Naive thymus-derived CD4-positive, alpha-beta T cell (primary cell): ENCODE results near the gene SFRP5. TPM values are rescaled to one million over a fixed set of nuclear protein-coding genes. Genes with fewer than 3 reads are reported as not detected.
A peak's percentile ranks its signal among the peaks of the same experiment; 100 is the strongest.

Experiments used
- ATAC-seq: fragments of 150-1000 bp; cut with Tn5 transposase; 2 replicates; pipeline ENCODE4 v1.10.0; 2021; ENCODE audit warnings: mild to moderate bottlenecking, moderate library complexity
- CTCF ChIA-PET: fragments of 350-600 bp; sonication (Branson Sonifier 250); formaldehyde crosslinking; loops from one replicate; lab custom pipeline; 2021; ENCODE audit warnings: antibody characterized with exemption; lab: Charles Lee
- POLR2A ChIA-PET: fragments of 350-600 bp; sonication (Branson Sonifier 250); formaldehyde crosslinking; loops from one replicate; lab custom pipeline; 2021; ENCODE audit warnings: antibody characterized with exemption, inconsistent platforms; lab: Charles Lee
- DNase-seq, 9 donors: peaks; one replicate each; pipeline versions ENCODE4 v3.0.0 to v3.0.0-alpha.2; 2020 to 2022; ENCODE audit warnings: mixed read lengths in 1 of 9
- H3K27ac ChIP-seq: one replicate; pipeline ENCODE4 v1.7.0; 2013; ENCODE audit warnings: mild to moderate bottlenecking, low read depth, low read length, moderate library complexity
- H3K27me3 ChIP-seq, 2 donors: one replicate each; pipeline ENCODE4 v1.7.0; 2013; ENCODE audit warnings: low read length in 2 of 2, mild to moderate bottlenecking in 2 of 2, moderate library complexity in 2 of 2; ENCODE audit not compliant: control insufficient read depth in 2 of 2, insufficient read depth in 2 of 2
- H3K36me3 ChIP-seq, 3 experiments: 1 replicate in 2 of 3; 2 replicates in 1 of 3; pipeline ENCODE4 v1.7.0; 2013; ENCODE audit warnings: low read length in 3 of 3, mild to moderate bottlenecking in 3 of 3, moderate library complexity in 1 of 3; ENCODE audit not compliant: insufficient read depth in 3 of 3, control insufficient read depth in 2 of 3
- H3K4me1 ChIP-seq, 2 donors: one replicate each; pipeline ENCODE4 v1.7.0; 2013; ENCODE audit warnings: low read length in 2 of 2, mild to moderate bottlenecking in 2 of 2, moderate library complexity in 1 of 2; ENCODE audit not compliant: control insufficient read depth in 2 of 2, insufficient read depth in 2 of 2
- H3K4me3 ChIP-seq: 2 replicates; pipeline ENCODE4 v1.7.0; 2013; ENCODE audit warnings: mild to moderate bottlenecking, low read length
- H3K9me3 ChIP-seq, 3 experiments: 1 replicate in 2 of 3; 2 replicates in 1 of 3; pipeline ENCODE4 v1.7.0; 2013; ENCODE audit warnings: low read length in 3 of 3; ENCODE audit not compliant: control insufficient read depth in 2 of 3
- H3K27ac Mint-ChIP-seq, 9 donors: one replicate each; pipeline ENCODE4 v1.8.0; 2020 to 2022; ENCODE audit warnings: mixed read lengths in 9 of 9, mild to moderate bottlenecking in 8 of 9, moderate library complexity in 5 of 9, inconsistent platforms in 2 of 9
- H3K27me3 Mint-ChIP-seq, 5 donors: one replicate each; pipeline ENCODE4 v1.8.0; 2021 to 2022; ENCODE audit warnings: mixed read lengths in 5 of 5, mild to moderate bottlenecking in 1 of 5
- H3K36me3 Mint-ChIP-seq, 5 donors: one replicate each; pipeline ENCODE4 v1.8.0; 2020 to 2022; ENCODE audit warnings: mixed read lengths in 5 of 5, mild to moderate bottlenecking in 3 of 5, inconsistent platforms in 1 of 5
- H3K4me1 Mint-ChIP-seq, 7 donors: one replicate each; pipeline ENCODE4 v1.8.0; 2020 to 2022; ENCODE audit warnings: mixed read lengths in 7 of 7, mild to moderate bottlenecking in 3 of 7, inconsistent platforms in 1 of 7
- H3K4me3 Mint-ChIP-seq, 10 donors: one replicate each; pipeline ENCODE4 v1.8.0; 2020 to 2022; ENCODE audit warnings: mild to moderate bottlenecking in 10 of 10, mixed read lengths in 10 of 10, moderate library complexity in 6 of 10, inconsistent platforms in 2 of 10
- H3K9me3 Mint-ChIP-seq, 11 donors: one replicate each; pipeline ENCODE4 v1.8.0; 2020 to 2022; ENCODE audit warnings: mixed read lengths in 11 of 11, mild to moderate bottlenecking in 4 of 11, inconsistent platforms in 1 of 11, moderate library complexity in 1 of 11
- intact Hi-C, 2 donors: fragments of 100-400 bp; cut with micrococcal nuclease; formaldehyde crosslinking; loops; one replicate each; pipeline ENCODE4 v1.15.1; 2023
- polyA plus RNA-seq, 2 donors: library from polyadenylated mRNA; unstranded; fragments of 300-500 nt; fragmentation: Illumina TruSeq; gene quantifications; one replicate each; pipeline ENCODE4 v1.2.3, GENCODE V29; 2021
- total RNA-seq, 6 experiments: library from RNA in 5 of 6; stranded (reverse) in 5 of 6; gene quantifications; 1 replicate in 5 of 6; 2 replicates in 1 of 6; pipeline ENCODE4 v1.2.3 and lab custom pipeline; 2021 to 2026

The SFRP5 gene
- total and polyA plus RNA-seq, 7 experiments from 2014 or later, result 0.43 to 1.0 (median 0.46) TPM; not detected in 4

DNA sequence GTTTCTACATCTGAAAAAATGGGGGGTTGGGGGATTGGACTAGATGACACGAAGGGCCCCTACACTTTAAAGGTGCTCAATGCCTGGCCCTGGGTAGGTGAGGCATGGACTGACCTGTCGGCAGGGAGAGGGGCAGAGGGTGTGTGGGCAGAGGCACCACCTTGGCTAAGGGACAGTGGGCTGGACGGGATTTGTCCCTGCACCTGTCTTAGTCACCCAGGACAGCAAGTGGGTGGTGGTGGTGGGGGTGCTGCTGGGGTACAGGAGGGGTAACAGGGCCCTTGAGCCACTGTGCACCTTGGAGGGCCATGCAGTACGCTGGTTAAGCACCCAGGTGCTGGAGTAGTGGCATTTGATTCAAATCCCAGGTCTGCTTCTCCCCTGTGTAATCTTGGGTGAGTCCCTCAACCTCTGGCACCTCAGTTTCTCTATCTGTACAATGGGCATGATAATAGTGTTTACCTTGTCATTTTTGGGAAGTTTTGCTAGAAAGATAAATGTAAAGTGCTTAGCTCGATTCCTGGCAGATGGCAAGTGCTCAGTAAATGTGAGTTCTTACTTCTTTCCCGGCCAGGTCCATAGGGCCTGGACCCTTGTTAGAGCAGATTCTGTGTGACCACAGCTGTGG, 18.1 kb upstream of the SFRP5 start:
- peaks cover 5 to 28% (median 15%) of the 10 kb centered on the region in 7 donors for H3K4me1 Mint-ChIP-seq
- Histone ChIP-seq H3K27ac (no peak overlapping the region), H3K4me3 (no peak overlapping the region), H3K36me3 (no peaks in the 10 kb centered on the region), H3K9me3 (no peaks in the 10 kb centered on the region), H3K4me1 (peaks cover 9 to 17% of the 10 kb centered on the region in 2 donors), H3K27me3 (no peaks in the 10 kb centered on the region)
- ChIA-PET POLR2A (interaction anchor here (1.3 kb wide), 1 partner anchor 8 kb away, joined by 10 read pairs; no protein-coding TSS in a partner anchor), CTCF (interaction anchor here (0.7 to 5.8 kb wide), 6 partner anchors 9 to 82 kb away, joined by 3 to 85 read pairs (median 6); no protein-coding TSS in a partner anchor)
- H3K27ac Mint-ChIP-seq, result no peak overlapping the region
- ATAC-seq (no peak), DNase-seq (no peak)
- H3K27me3 Mint-ChIP-seq, result peaks cover 0 to 19% (median 0%) of the 10 kb centered on the region in 5 donors
- H3K4me3 Mint-ChIP-seq, result no peak overlapping the region
- H3K9me3 Mint-ChIP-seq, result no peaks in the 10 kb centered on the region
- intact Hi-C loops, result no loop called here
- no peaks in the 10 kb centered on the region for H3K36me3 Mint-ChIP-seq

DNA sequence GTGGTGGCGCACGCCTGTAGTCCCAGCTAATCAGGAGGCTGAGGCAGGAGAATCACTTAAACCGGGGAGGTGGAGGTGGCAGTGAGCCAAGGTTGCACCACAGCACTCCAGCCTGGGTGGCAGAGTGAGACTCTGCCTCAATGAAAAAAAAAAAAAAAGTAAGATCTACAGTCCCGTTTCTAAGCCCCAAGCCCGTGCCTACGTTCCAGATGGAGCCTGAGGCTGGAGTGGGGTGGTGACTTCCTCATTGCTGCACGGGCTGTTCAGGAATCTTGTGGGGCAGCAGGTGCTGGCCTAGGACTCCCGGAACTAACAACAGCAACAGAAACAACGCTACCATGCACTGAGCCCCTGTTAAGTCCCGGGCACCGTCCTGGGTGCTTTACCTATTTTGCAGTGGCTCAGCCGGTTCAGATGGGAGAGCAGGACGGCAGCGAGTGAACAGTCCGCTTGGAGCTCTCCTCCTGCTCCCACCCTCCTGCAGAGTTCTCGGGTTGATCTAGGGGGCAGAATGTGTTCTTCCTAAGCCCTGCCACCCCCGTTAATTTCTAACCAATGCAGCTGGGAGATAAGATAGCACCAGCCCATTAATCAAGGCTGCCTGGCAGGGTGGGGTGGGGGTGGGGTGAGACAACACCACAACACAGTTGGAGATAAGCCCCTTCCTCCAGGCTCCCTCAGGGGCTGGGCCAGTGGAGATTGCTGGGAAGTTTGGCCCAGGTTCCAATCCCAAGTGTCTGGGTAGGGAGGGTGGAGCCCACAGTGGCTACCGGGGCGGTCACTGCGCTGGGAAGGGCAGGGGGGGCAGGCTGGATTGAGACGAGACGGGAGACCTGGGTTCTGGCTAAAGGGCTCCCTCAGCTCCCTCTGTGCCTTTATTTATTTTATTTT, 17.0 kb upstream of the SFRP5 start:
- DNase-seq (no peak), ATAC-seq (no peak)
- no peaks in the 10 kb centered on the region for H3K36me3 Mint-ChIP-seq
- Histone ChIP-seq H3K36me3 (no peaks in the 10 kb centered on the region), H3K27ac (no peak overlapping the region), H3K27me3 (no peaks in the 10 kb centered on the region), H3K4me1 (peaks cover 9 to 17% of the 10 kb centered on the region in 2 donors), H3K4me3 (no peak overlapping the region), H3K9me3 (no peaks in the 10 kb centered on the region)
- H3K4me3 Mint-ChIP-seq, result peak overlapping the region in 2 of 10 donors; percentile 25 to 32
- ChIA-PET CTCF (interaction anchor here (0.6 to 5.8 kb wide), 3 partner anchors 49 to 88 kb away, joined by 3 to 85 read pairs (median 3); no protein-coding TSS in a partner anchor), POLR2A (interaction anchor here (0.6 kb wide), 2 partner anchors 76 to 84 kb away, joined by 3 to 5 read pairs; no protein-coding TSS in a partner anchor)
- no peaks in the 10 kb centered on the region for H3K9me3 Mint-ChIP-seq
- H3K27ac Mint-ChIP-seq, result no peak overlapping the region
- H3K4me1 Mint-ChIP-seq, result peaks cover 5 to 24% (median 12%) of the 10 kb centered on the region in 7 donors
- intact Hi-C loops, result no loop called here
- H3K27me3 Mint-ChIP-seq, result peaks cover 0 to 19% (median 0%) of the 10 kb centered on the region in 5 donors

DNA sequence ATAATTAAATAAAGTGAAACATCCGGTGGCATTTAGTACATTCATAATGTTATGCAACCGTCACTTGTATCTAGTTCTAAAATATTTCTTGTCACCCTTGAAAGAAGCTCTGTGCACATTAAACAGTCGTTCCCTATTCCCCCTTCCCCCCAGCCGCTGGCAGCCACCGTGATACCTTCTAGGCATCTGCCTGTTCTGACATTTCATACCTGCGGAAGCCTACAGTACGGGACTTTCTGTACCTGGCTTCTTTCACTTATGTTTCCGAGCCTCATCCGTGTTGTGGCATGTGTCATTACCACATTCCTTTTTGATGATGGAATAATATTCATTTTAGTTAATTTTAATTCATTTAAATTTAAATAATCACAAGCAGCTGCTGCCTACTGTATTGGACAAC, 13.9 kb upstream of the SFRP5 start:
- peaks cover 0 to 17% (median 0%) of the 10 kb centered on the region in 5 donors for H3K27me3 Mint-ChIP-seq
- ATAC-seq, result no peak

DNA sequence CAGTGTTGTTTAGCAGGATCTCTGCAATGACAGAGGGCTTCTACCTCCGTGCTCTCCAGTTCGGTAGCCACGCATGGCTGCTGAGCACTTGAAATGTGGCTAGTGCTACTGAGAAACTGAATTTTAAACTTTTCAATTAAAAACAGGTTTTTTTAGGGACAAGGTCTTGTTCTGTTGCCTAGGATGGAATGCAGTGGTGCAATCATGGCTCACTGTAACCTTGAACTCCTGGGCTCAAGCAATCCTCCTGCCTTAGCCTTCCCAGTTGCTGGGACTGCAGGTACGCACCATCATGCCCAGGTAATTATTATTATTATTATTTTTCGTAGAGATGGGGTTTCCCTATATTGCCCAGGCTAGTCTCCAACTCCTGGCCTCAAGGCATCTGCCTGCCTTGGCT, 13.4 kb upstream of the SFRP5 start:
- no peak for ATAC-seq
- Histone ChIP-seq H3K36me3 (no peaks in the 10 kb centered on the region), H3K4me1 (peaks cover 9 to 34% of the 10 kb centered on the region in 2 donors), H3K27ac (no peak overlapping the region), H3K9me3 (no peaks in the 10 kb centered on the region), H3K27me3 (no peaks in the 10 kb centered on the region), H3K4me3 (no peak overlapping the region)
- H3K36me3 Mint-ChIP-seq, result no peaks in the 10 kb centered on the region
- H3K9me3 Mint-ChIP-seq, result no peaks in the 10 kb centered on the region
- no peak for DNase-seq
- peaks cover 0 to 16% (median 0%) of the 10 kb centered on the region in 5 donors for H3K27me3 Mint-ChIP-seq
- ChIA-PET CTCF (interaction anchor here (1.6 kb wide), 1 partner anchor 83 kb away, joined by 10 read pairs; no protein-coding TSS in a partner anchor), POLR2A (no interaction called here)
- H3K4me1 Mint-ChIP-seq, result peaks cover 8 to 35% (median 28%) of the 10 kb centered on the region in 7 donors
- no peak overlapping the region for H3K4me3 Mint-ChIP-seq
- intact Hi-C loops, result no loop called here
- peak overlapping the region in 1 of 9 donors; percentile 30 for H3K27ac Mint-ChIP-seq

More for the DNA sequence above, 13.9 kb upstream of the SFRP5 start:
- Histone ChIP-seq H3K4me1 (peaks cover 9 to 29% of the 10 kb centered on the region in 2 donors), H3K27ac (no peak overlapping the region), H3K4me3 (no peak overlapping the region), H3K36me3 (no peaks in the 10 kb centered on the region), H3K9me3 (no peaks in the 10 kb centered on the region), H3K27me3 (no peaks in the 10 kb centered on the region)
- Mint-ChIP-seq H3K36me3 (no peaks in the 10 kb centered on the region), H3K4me3 (no peak overlapping the region), H3K4me1 (peaks cover 8 to 30% (median 23%) of the 10 kb centered on the region in 7 donors), H3K27ac (no peak overlapping the region), H3K9me3 (no peaks in the 10 kb centered on the region)
- POLR2A ChIA-PET, result no interaction called here
- CTCF ChIA-PET, result interaction anchor here (1.6 kb wide), 1 partner anchor 83 kb away, joined by 10 read pairs; no protein-coding TSS in a partner anchor
- no peak for DNase-seq
- intact Hi-C loops, result no loop called here

DNA sequence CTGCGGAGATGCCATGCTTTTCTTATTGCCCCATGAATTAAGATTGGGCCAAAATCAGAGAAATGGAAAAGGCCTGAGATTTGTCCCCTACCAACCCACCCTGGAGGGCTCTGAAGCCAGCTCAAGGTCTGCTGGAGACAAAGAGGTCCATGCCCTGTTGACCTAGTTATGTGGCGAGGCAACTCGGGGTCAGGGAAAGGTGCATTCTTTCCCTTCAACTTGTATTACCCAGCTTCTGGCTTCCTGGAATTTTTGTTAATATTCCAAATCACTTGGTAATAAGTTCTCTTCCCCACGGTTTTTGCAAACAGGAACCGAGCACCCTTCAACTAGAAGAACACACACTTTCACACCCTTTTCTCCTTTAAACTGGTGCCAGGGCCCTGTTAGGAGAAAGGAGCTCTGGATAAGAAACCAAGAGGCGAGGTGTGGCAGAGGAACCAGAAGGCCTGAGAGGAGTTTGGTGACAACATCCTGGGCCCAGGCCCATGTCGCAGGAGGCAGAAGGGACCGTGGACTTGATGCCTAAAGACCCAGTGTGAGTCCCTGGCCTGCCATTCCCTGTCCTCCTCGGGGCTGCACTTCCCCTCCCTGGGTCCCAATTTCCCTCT, 12.5 kb upstream of the SFRP5 start:
- ChIA-PET POLR2A (interaction anchor here (0.6 kb wide), 1 partner anchor 360 kb away, joined by 5 read pairs; no protein-coding TSS in a partner anchor), CTCF (no interaction called here)
- H3K9me3 Mint-ChIP-seq, result no peaks in the 10 kb centered on the region
- DNase-seq (no peak), ATAC-seq (no peak)
- H3K27ac ChIP-seq, result no peak overlapping the region
- peak overlapping the region in 2 of 9 donors; percentile 10 to 56 for H3K27ac Mint-ChIP-seq
- H3K4me3 Mint-ChIP-seq, result no peak overlapping the region
- peaks cover 9 to 38% of the 10 kb centered on the region in 2 donors for H3K4me1 ChIP-seq
- intact Hi-C loops, result no loop called here
- peaks cover 0 to 12% (median 0%) of the 10 kb centered on the region in 5 donors for H3K27me3 Mint-ChIP-seq
- H3K4me3 ChIP-seq, result no peak overlapping the region
- no peaks in the 10 kb centered on the region for H3K9me3 ChIP-seq
- no peaks in the 10 kb centered on the region for H3K27me3 ChIP-seq
- H3K36me3 ChIP-seq, result no peaks in the 10 kb centered on the region
- H3K4me1 Mint-ChIP-seq, result peaks cover 8 to 44% (median 37%) of the 10 kb centered on the region in 7 donors
- H3K36me3 Mint-ChIP-seq, result no peaks in the 10 kb centered on the region
